Lower leg skin (tissue), 3 donors: ENCODE data around the gene PCGF2.

Experiments
- CTCF ChIP-seq, 3 donors: fragments of 450-650 bp; IDR thresholded peaks; one replicate each; pipeline ENCODE4 v1.5.1; 2016; ENCODE audit warnings: antibody characterized with exemption in 3 of 3, mild to moderate bottlenecking in 3 of 3, moderate library complexity in 2 of 3
- POLR2A ChIP-seq, 2 donors: fragments of 450-650 bp; IDR thresholded peaks; one replicate each; pipeline ENCODE4 v1.6.1; 2016 to 2017; ENCODE audit warnings: antibody characterized with exemption in 2 of 2, mild to moderate bottlenecking in 1 of 2, moderate library complexity in 1 of 2

- TF ChIP-seq POLR2A (IDR thresholded peaks at IDR 0.05) (no peak), CTCF (IDR thresholded peaks at IDR 0.05) (no peak)
Observed at GRCh38 chr17:38733282-38733981, 14.7 kb downstream of the PCGF2 start.
